NCI-H2107 (cell line): ENCODE data around the gene USP40.

Experiments
- DNase-seq: peaks from one replicate; lab custom pipeline; 2025; lab: John Stamatoyannopoulos, UW

Gene USP40

DNA sequence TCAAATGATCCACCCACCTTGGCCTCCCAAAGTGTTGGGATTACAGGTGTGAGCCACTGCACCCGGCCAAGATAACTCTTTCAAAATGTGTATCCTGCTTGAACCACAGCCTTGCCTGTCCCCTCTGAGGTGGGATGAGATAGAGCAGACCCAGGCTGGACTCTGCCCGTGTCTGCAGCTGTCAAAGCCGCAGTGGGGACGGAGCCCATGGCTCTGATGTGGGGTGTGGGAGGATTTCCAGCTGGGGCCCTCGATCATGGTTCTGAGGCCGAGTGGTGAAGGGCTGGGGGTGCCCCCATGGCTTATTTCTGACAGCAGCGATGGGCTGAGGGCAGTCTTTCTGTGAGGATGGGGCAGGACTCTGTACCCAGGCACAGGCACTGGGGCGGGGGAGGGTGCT, 107.8 kb downstream of the USP40 start:
- DNase-seq = no peak

- DNase-seq = no peak
Measured at GRCh38 chr2:233458031-233458610, 108.5 kb downstream of the USP40 start.

DNA sequence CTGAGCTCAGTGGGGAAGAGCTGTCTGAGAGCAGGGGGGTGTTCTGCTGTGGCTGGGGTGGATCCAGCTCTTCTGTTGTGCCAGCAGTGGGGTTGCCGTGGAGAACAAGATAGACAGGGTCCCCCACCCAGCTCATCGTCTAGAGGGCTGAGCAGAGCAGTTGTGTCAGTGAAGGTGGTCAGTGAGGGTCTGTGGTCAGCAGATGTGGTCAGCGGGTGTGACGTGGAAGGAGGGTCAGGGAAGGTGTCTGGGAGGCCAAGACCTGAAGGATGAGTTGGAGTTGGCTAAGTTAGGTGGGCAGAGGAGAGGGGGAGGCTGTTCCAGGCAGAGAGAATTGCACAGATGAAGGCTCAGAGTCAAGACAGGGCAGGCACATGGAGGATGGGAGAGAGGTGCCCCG, 109.2 kb downstream of the USP40 start:
- DNase-seq = no peak

GRCh38 chr2:233456934-233457333, 109.6 kb downstream of the USP40 start:
- DNase-seq = no peak

DNA sequence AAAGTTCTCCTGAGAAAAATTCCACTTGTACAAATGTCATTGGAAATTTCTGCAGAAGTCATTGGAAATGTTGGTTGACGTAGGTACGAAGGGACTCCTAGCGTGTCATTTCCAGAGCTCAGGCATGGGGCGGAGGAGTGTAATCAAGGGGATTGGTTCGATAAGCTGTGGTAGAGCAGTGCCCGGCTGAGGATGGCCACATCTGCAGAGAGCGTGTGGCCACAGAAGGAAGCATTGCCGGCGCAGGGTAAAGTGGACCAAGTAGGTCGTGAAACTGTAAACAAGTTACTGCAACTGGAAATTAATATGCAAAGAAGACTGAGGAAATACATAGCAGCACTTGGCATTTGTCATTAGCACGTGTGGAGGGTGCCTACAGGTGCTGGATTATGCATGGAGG, 110.5 kb downstream of the USP40 start:
- DNase-seq = no peak

DNA sequence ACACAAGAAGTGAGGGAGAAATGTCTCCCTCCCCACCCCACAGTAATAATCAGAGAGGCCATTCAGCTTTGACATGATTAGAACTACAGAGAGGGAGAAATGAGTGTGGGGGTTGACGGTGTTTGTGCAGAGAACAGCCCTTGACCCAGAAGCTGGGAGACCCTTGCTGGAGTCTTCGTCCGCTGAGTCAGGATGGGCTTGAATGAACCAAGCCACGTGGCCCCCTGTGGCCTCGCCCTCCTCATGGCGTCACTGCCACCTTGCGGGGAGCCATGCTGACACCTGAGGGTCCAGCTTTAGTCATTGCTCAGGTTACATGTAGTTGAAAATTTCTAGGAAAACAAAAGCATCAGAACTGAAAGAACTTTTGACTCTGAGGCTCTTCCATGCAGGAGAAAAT, 111.1 kb downstream of the USP40 start:
- DNase-seq = no peak

DNA sequence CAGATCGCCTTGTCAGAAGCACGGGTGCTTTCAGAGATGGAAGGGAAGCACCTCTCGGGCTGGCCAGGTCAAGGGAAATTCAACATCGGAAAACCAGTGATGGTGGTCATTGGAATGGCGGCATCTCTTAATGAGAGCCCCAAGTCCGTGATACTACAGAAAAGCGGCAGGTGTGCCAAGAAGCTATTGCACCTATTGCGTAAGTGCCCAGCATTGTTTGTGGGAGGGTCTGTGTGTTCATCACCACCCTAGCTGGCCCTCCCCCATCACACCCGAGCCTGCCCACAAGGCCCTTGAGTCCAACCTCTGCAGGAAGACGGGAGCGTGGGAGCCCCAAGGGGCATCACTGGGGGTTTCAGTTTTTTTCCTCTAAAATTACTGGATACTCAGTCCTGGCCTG, 111.6 kb downstream of the USP40 start:
- no peak for DNase-seq

GRCh38 chr2:233453916-233454315, 112.7 kb downstream of the USP40 start:
- no peak for DNase-seq

GRCh38 chr2:233453111-233453915, 113.3 kb downstream of the USP40 start:
- DNase-seq = no peak

- no peak for DNase-seq
Measured at GRCh38 chr2:233451950-233452349, 114.6 kb downstream of the USP40 start.

DNA sequence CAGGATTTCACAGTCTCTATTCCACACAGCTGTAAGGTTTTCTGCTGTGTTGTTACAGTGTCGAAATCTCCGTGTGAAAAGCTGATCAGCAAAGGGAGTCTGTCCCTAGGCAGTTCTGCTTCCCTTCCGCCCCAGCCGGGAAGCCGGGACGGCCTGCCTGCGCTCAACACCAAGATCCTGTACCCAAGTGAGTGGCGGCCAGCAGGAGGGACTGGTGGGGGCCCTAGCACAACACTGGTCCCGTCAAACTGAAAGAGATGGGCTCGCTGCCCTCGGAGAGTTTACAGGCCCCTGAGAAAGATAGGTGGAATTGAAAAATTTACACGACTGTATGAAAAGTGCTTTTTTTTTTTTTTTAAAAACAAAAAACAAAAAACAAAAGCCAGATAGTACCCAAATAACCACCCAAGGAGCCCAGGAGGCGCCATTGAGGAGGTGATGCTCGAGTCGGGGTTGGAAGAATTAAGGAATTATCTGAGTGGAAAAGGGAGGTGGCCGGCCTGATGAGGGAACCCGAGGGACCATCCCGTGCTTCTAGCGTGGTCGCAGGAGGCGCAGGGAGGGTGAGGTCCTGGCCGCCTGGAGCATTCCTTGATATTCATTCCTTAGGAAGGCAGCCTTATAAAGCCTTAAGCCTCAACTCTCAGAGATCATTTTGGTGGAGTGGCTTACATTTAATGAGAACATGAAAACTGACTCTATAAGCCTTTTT, 115.6 kb downstream of the USP40 start:
- DNase-seq = no peak

GRCh38 chr2:233449921-233450863, 116.4 kb downstream of the USP40 start:
- no peak for DNase-seq

DNA sequence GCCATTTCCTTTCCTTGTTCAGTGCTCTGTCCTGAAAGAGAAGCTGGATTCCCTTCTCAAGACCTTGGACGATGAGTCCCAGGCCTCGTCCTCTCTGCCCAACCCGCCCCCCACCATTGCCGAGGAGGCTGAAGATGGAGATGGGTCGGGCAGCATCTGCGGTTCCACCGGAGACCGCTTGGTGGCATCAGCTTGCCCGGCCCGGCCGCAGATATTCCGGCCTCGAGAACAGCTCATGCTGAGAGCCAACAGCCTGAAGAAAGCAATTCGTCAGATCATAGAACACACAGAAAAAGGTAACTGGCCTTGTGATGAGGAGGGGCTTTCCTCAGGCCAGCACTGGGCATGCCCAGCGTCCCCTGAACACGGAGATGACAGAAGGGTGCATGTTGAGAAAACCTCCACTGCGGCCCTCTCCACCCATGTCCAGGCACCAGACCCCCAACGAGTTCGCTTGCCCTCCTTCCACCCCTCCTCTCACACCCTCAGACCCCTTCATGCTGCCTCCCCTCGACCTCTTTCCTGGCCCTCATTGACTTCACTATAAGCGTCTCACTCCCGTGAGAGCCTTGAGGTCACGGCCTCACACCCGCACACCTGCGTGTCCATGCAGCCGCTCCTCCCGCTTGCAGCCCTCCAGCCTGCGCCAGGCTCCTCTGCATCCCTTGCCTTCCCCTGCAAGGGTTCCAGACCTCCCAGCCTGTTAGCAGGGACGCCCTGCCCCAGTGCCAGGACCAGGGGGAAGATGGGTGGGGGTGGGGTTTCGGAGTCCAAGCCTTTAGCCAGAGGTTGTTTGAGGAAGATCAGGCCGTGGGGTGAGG, 117.3 kb downstream of the USP40 start:
- no peak for DNase-seq

DNA sequence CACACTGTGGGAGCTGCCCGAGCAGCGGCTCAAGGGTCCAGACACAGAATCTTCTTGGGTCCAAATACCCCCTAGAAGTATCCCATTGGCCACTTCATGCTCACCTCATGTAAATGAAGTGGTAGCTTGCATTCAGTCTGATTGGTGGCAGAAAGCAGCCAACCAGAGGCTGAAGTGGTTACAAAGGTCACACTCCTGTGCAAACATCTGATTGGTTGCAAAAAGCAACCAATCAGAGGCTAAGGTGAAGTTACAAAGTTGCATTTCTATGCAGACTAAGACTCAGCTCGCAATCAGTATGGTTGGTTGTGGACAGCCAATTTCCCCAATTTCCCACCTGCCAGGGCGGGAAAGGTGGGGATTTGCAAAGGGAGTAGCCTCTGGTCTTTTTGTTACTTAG, 118.0 kb downstream of the USP40 start:
- no peak for DNase-seq

DNA sequence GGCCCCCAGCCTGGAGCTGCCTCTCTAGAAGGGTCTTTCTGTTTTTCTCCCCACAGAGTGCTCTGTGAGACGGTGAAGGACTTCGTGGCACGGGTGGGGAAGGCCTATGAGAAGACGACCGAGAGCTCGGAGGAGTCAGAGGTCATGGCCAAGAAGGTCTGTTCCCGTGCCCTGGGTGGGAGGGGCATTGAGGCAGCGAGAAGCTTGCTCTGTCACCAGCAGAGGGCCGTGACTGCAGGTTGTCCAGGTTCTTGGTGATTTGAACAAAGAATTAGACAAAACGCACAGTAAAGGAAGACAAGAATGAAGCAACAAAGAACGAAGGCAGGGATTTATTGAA, 118.4 kb downstream of the USP40 start:
- no peak for DNase-seq

GRCh38 chr2:233447506-233448219, 118.9 kb downstream of the USP40 start:
- DNase-seq = no peak

DNA sequence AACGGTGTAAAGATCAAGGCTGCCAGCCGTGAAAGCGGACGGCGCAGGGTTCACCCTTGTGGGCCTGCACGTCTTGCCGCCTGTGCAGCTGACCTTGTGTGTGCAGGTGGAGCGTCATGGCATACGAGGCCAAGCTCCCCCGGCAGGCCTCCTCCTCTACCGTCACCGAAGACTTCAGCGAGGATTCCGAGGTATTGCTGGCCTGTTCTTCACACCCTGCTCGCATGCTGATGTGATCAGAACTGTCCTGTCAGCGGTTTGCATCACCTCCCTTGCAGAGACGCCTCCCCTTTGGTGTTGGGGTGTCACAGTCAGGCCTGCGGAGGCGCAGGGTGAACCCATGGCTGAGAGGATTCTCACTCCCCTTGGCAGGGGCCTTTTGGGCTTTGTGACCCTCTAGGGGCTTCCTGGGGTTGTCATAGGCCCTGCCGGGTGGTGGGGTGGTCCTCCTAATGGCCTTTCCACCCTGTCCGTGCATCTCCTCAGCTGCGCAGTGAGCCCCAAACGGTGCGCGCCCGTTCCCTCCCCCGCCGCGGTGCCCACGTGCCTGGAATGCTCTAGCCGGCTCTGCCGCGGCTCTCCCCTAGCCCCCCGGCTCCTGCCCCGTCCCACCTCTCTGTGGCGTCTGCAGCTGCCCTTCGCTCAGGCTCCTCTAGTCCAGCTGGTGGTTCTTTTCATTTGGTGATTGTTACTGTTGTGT, 119.8 kb downstream of the USP40 start:
- no peak for DNase-seq

- DNase-seq = no peak
Measured at GRCh38 chr2:233446121-233446520, 120.5 kb downstream of the USP40 start.

DNA sequence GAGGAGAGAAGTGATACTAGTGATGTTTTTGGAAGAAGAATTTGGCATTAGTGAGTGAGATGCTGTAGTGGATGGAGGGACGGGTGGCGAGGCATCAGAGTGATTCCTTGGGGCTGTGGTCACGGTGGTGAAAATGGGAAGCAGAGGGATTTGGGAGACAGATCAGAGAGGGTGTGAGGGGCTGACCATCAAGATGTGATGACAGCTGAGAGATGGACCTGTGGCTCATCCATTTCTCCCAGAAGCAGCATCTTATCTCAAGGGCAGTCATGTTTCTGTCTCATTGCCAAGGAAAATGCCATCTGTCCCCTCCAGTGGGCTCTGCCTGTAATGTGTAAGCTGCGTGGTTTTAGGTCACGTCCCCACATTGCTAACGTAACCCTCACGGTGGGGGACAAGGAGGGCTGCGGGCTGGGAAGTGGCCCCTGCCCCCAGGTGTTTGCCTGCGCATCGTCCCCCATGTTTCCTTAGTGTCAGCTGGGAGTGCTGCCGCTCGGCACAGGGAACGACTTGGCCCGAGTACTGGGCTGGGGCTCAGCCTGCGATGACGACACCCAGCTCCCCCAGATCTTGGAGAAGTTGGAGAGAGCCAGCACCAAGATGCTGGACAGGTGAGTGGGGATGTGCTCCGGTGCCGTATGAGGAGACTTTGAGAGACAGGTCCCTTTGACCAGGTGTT, 121.3 kb downstream of the USP40 start:
- no peak for DNase-seq
